SU-DHL-6 (cell line): ENCODE data around the gene BICD1.

Experiments
- EZH2phosphoT487 ChIP-seq: fragments of 200-600 bp; sonication (generic), shearing (Covaris generic); conservative IDR thresholded peaks from 2 replicates; pipeline ENCODE4 v1.6.1; 2018; ENCODE audit warnings: mild to moderate bottlenecking, antibody characterized with exemption, low read length, moderate library complexity, mixed read lengths
- TF ChIP-seq, protein P1 (sequence below): fragments of 200-600 bp; sonication (generic); IDR thresholded peaks from one replicate; pipeline ENCODE4 v1.5.1; 2017; ENCODE audit warnings: antibody characterized with exemption, mild to moderate bottlenecking, low read length, moderate library complexity; ENCODE audit not compliant: insufficient read depth, poor library complexity, severe bottlenecking

DNA sequence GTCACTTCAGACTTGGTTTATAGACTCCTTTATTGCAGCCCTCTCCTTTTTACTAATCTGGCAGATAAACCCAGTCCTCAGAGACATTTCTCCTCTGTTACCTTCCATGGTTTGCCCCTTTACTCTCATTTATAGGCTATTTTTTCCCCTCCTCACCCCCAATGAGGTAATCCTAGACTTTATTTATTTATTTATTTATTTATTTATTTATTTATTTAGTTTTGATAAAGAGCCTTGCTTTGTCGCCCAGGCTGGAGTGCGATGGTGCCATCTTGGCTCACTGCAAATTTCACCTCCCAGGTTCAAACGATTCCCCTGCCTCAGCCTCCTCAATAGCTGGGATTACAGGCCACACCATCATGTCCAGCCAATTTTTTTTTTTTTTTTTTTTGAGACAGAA lies 301.1 kb downstream of the BICD1 start:
- TF ChIP-seq, protein P1, sequence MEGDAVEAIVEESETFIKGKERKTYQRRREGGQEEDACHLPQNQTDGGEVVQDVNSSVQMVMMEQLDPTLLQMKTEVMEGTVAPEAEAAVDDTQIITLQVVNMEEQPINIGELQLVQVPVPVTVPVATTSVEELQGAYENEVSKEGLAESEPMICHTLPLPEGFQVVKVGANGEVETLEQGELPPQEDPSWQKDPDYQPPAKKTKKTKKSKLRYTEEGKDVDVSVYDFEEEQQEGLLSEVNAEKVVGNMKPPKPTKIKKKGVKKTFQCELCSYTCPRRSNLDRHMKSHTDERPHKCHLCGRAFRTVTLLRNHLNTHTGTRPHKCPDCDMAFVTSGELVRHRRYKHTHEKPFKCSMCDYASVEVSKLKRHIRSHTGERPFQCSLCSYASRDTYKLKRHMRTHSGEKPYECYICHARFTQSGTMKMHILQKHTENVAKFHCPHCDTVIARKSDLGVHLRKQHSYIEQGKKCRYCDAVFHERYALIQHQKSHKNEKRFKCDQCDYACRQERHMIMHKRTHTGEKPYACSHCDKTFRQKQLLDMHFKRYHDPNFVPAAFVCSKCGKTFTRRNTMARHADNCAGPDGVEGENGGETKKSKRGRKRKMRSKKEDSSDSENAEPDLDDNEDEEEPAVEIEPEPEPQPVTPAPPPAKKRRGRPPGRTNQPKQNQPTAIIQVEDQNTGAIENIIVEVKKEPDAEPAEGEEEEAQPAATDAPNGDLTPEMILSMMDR = no peak
- TF ChIP-seq EZH2phosphoT487 = no peak
